MM.1S (cell line): ENCODE results near the gene NXPH4.

Experiments
- DNase-seq: peaks from one replicate; pipeline ENCODE4 v3.0.0-alpha.2; 2015
- H2AFZ ChIP-seq: fragments of 300-600 bp; sonication (generic); 2 replicates; pipeline ENCODE4 v1.6.0; 2016; ENCODE audit warnings: antibody characterized with exemption, low read length
- H3F3A ChIP-seq: fragments of 300-600 bp; sonication (generic); 2 replicates; pipeline ENCODE4 v1.6.1; 2016; ENCODE audit warnings: mild to moderate bottlenecking, antibody characterized with exemption, low read length, moderate library complexity, mixed read lengths; ENCODE audit not compliant: insufficient read depth
- H3K27ac ChIP-seq: fragments of 300-600 bp; sonication (generic); 2 replicates; pipeline ENCODE4 v1.5.1; 2016; ENCODE audit warnings: mild to moderate bottlenecking, low read length
- H3K27me3 ChIP-seq: fragments of 300-600 bp; sonication (generic); replicated peaks from 2 replicates; pipeline ENCODE4 v1.6.0; 2016; ENCODE audit warnings: low read length; ENCODE audit not compliant: insufficient read depth
- H3K36me3 ChIP-seq: fragments of 300-600 bp; sonication (generic); replicated peaks from 2 replicates; pipeline ENCODE4 v1.6.1; 2016; ENCODE audit warnings: mild to moderate bottlenecking, low read length, mixed read lengths; ENCODE audit not compliant: insufficient read depth
- H3K4me1 ChIP-seq: fragments of 300-600 bp; sonication (generic); 2 replicates; pipeline ENCODE4 v1.6.1; 2016; ENCODE audit warnings: low read length, mixed read lengths
- H3K4me2 ChIP-seq: fragments of 300-600 bp; sonication (generic); 2 replicates; pipeline ENCODE4 v1.6.0; 2016; ENCODE audit warnings: low read depth, low read length
- H3K4me3 ChIP-seq: fragments of 300-600 bp; sonication (generic); 2 replicates; pipeline ENCODE4 v1.5.1; 2016; ENCODE audit warnings: low read length, mixed read lengths
- H3K79me2 ChIP-seq: fragments of 300-600 bp; sonication (generic); 2 replicates; pipeline ENCODE4 v1.6.1; 2016; ENCODE audit warnings: mixed run types, low read length, mixed read lengths
- H3K9ac ChIP-seq: fragments of 300-600 bp; sonication (generic); 2 replicates; pipeline ENCODE4 v1.6.1; 2016; ENCODE audit warnings: low read length, mixed read lengths
- H3K9me2 ChIP-seq: fragments of 300-600 bp; sonication (generic); replicated peaks from 2 replicates; pipeline ENCODE4 v1.6.1; 2016; ENCODE audit warnings: mild to moderate bottlenecking, low read length, mixed read lengths; ENCODE audit not compliant: insufficient read depth
- H3K9me3 ChIP-seq: fragments of 300-600 bp; sonication (generic); replicated peaks from 2 replicates; pipeline ENCODE4 v1.6.1; 2016; ENCODE audit warnings: mild to moderate bottlenecking, low read length, mixed read lengths; ENCODE audit not compliant: insufficient read depth
- H4K20me1 ChIP-seq: fragments of 300-600 bp; sonication (generic); 2 replicates; pipeline ENCODE4 v1.6.1; 2016; ENCODE audit warnings: mild to moderate bottlenecking, low read length, moderate library complexity, mixed read lengths; ENCODE audit not compliant: insufficient read depth
- EZH2 ChIP-seq: fragments of 300-600 bp; sonication (generic); optimal IDR thresholded peaks from 2 replicates; pipeline ENCODE3; 2017; ENCODE audit warnings: low read depth, mild to moderate bottlenecking, antibody characterized with exemption, low read length, mixed read lengths
- EZH2phosphoT487 ChIP-seq: fragments of 300-600 bp; sonication (generic); IDR thresholded peaks from 2 replicates; pipeline ENCODE4 v1.6.1; 2018; ENCODE audit warnings: antibody characterized with exemption, low read length
- TF ChIP-seq, protein P1 (sequence below): fragments of 300-600 bp; sonication (generic); IDR thresholded peaks from 2 replicates; pipeline ENCODE4 v1.5.1; 2016; ENCODE audit warnings: antibody characterized with exemption, low read length, mixed read lengths

Gene NXPH4

DNA sequence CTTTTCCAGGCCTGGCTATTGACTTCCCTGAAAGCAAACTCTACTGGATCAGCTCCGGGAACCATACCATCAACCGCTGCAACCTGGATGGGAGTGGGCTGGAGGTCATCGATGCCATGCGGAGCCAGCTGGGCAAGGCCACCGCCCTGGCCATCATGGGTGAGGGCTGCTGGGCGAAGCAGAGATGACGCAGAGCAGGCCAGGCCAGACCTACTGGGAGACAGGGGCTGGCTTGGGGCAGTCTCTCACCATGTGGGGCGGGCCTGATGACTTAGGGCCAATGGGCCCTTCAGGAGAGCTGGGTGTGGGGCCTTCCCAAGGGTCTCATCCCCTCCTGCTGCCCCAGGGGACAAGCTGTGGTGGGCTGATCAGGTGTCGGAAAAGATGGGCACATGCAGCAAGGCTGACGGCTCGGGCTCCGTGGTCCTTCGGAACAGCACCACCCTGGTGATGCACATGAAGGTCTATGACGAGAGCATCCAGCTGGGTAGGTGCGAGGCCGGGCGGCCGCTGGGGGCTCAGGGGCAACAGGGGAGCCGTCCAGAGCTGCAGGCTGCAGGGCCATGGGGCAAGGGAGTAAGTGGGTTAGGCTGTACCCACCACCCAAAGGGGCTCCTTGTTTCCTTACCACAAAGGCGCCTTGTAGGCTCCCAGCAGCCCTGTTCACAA, 36.1 kb upstream of the NXPH4 start:
- TF ChIP-seq, protein P1, sequence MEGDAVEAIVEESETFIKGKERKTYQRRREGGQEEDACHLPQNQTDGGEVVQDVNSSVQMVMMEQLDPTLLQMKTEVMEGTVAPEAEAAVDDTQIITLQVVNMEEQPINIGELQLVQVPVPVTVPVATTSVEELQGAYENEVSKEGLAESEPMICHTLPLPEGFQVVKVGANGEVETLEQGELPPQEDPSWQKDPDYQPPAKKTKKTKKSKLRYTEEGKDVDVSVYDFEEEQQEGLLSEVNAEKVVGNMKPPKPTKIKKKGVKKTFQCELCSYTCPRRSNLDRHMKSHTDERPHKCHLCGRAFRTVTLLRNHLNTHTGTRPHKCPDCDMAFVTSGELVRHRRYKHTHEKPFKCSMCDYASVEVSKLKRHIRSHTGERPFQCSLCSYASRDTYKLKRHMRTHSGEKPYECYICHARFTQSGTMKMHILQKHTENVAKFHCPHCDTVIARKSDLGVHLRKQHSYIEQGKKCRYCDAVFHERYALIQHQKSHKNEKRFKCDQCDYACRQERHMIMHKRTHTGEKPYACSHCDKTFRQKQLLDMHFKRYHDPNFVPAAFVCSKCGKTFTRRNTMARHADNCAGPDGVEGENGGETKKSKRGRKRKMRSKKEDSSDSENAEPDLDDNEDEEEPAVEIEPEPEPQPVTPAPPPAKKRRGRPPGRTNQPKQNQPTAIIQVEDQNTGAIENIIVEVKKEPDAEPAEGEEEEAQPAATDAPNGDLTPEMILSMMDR, result no peak
- peaks cover 3% of the 10 kb centered on the region; the same call in 1 of the 2 replicates for H3K4me1 ChIP-seq
- no peak overlapping the region for H2AFZ ChIP-seq
- no peak overlapping the region for H3K27ac ChIP-seq
- H3K4me3 ChIP-seq, result no peak overlapping the region
- no peaks in the 10 kb centered on the region for H3K79me2 ChIP-seq
- H3K4me2 ChIP-seq, result no peak overlapping the region
- peaks cover 60% of the 10 kb centered on the region for H3K27me3 ChIP-seq
- H4K20me1 ChIP-seq, result no peaks in the 10 kb centered on the region
- no peak overlapping the region for H3K9ac ChIP-seq
- no peaks in the 10 kb centered on the region for H3K9me2 ChIP-seq
- H3K9me3 ChIP-seq, result no peaks in the 10 kb centered on the region
- no peaks in the 10 kb centered on the region for H3F3A ChIP-seq
- DNase-seq, result no peak
- H3K36me3 ChIP-seq, result no peaks in the 10 kb centered on the region

DNA sequence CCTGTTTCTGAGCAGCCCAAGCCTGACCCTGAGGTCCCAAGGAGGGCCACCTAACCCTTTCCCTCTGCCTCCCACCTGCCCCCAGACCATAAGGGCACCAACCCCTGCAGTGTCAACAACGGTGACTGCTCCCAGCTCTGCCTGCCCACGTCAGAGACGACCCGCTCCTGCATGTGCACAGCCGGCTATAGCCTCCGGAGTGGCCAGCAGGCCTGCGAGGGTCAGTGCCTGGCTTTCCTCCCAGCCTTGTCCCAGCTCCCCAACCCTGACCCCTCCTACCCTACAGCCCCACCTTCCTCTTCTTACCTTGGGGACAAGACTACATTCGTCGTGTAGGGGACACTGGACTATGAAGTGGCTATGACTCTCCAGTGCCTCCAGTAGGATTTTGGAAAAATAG, 35.5 kb upstream of the NXPH4 start:
- no peak for DNase-seq
- Histone ChIP-seq H3K36me3 (no peaks in the 10 kb centered on the region), H3K9me2 (no peaks in the 10 kb centered on the region), H3K27ac (no peak overlapping the region), H3K79me2 (no peaks in the 10 kb centered on the region), H3K4me3 (no peak overlapping the region), H3K4me2 (no peak overlapping the region), H3K27me3 (peaks cover 67% of the 10 kb centered on the region), H3K9ac (no peak overlapping the region), H3F3A (no peaks in the 10 kb centered on the region), H3K4me1 (peaks cover 3% of the 10 kb centered on the region; the same call in 1 of the 2 replicates), H3K9me3 (no peaks in the 10 kb centered on the region), H2AFZ (no peak overlapping the region), H4K20me1 (no peaks in the 10 kb centered on the region)
- TF ChIP-seq, protein P1, result no peak

DNA sequence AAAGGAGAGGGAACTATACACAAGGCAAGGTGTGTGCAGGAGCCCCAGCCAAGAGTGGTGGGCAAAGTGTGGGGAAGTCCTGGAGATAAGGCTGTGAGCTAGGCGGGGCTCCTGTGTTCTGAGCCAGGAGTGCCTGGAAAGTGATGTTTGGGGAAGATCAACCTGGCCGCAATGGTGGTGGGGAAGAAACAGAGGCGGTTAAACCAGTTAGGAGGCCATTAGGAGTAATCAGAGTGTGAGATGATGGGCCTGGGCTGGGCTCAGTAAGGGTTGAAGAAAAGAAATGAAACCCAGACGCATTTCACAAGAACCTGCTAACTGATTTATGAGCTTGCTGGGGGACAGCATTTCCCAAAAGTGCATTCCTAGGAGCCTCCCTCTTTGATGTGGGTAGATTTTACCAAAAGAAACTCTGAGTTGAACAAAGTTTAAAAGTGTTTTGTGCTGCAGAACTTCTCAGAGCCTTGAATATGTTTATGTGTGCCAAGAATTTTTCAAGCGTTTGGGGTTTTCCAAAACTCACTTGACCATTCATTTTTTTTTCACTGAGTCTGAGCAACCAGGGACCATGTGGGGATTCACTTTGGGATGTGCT, 34.9 kb upstream of the NXPH4 start:
- Histone ChIP-seq H3K27me3 (peaks cover 71% of the 10 kb centered on the region), H4K20me1 (no peaks in the 10 kb centered on the region), H3K4me1 (peaks cover 3% of the 10 kb centered on the region; the same call in 1 of the 2 replicates), H3K36me3 (no peaks in the 10 kb centered on the region), H3F3A (no peaks in the 10 kb centered on the region), H3K27ac (no peak overlapping the region), H3K79me2 (no peaks in the 10 kb centered on the region), H3K9ac (no peak overlapping the region), H3K9me2 (no peaks in the 10 kb centered on the region), H3K4me2 (no peak overlapping the region), H3K4me3 (no peak overlapping the region), H2AFZ (no peak overlapping the region), H3K9me3 (no peaks in the 10 kb centered on the region)
- DNase-seq, result no peak
- TF ChIP-seq EZH2phosphoT487 (no peak), EZH2 (no peak)
- TF ChIP-seq, protein P1, result no peak
